Stromal cell of bone marrow (primary cell): ENCODE data around the gene NECTIN1.

Experiments
- DNase-seq: peaks from one replicate; pipeline ENCODE4 v3.0.0-alpha.2; 2012; ENCODE audit warnings: low read depth

The NECTIN1 gene

GRCh38 chr11:119640541-119640940 is 88.5 kb downstream of the NECTIN1 start:
- no peak for DNase-seq

GRCh38 chr11:119639642-119640205 is 89.3 kb downstream of the NECTIN1 start:
- no peak for DNase-seq

DNA sequence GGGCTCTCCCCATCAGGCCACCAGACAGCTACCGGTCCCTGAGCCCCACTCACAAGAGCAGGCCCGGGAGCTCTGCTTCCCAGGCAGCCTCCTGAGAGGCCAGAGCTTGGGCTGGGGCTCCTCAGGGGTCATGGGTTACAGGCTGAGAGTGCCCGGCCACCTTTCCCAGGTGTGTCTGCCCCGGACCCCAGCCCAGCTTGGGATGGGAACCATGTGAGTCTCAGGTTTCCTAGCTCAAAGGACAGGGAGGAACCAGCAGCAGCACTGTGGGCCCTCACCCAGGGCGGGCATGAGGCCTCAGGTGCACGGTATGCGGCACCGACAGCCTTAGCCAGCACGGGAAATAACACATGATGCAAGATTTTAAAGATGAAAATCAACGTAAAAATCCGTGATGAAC is 90.1 kb downstream of the NECTIN1 start:
- DNase-seq, result no peak

GRCh38 chr11:119637481-119637880 is 91.5 kb downstream of the NECTIN1 start:
- no peak for DNase-seq

GRCh38 chr11:119635776-119636175 is 93.2 kb downstream of the NECTIN1 start:
- no peak for DNase-seq

DNA sequence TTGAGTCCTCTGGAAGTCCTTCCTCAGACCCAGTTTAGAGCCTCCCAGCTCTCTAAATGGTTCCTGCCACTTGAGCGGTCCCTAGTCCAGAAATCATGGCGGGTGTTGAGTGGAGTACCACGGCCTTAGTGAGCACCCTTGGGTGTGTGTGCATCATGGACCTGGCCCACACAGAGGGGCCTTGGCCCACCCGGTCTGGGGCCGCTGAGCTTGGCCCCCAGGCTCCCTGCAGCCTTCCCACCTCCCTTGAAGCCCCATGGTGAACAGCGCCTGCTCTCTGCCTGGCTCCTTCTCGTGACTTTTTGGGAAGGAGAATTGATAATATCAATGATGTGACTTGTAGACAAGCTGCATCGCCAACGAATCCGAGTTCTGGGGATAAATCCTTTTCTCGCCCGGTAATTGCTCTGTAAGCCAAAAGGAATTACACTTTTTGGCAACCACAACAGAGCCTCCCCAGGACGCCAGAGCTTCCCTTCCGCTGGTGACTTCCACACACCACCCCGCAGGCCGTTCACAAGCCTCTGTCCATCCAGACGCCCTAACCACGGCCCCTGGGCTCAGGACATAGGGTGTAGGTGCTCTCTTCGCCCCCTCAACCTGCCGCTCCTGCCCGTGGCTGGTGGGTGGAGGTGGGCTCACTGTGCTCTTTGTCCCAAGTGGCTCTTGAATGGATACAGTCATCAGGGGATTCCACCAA is 93.8 kb downstream of the NECTIN1 start:
- DNase-seq, result no peak

DNA sequence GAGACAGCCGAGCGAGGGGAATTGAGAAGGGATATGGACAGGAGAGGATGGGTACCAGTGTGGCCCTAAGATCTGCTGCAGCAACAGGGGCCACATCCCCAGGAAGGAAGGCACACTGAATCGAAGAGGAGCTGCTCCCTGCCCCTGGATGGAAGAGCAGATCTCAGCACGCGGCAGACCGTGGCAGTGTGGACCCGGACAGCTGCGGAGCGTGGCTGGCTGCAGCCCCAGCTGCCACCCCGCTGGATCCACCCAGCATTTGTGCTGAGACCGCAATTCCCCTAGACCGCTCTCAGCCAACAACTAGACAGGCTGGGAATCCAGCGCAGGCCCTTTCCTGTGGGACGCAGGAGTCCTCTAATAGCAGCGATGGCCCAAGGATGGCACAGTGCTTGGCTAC is 94.7 kb downstream of the NECTIN1 start:
- DNase-seq, result no peak

DNA sequence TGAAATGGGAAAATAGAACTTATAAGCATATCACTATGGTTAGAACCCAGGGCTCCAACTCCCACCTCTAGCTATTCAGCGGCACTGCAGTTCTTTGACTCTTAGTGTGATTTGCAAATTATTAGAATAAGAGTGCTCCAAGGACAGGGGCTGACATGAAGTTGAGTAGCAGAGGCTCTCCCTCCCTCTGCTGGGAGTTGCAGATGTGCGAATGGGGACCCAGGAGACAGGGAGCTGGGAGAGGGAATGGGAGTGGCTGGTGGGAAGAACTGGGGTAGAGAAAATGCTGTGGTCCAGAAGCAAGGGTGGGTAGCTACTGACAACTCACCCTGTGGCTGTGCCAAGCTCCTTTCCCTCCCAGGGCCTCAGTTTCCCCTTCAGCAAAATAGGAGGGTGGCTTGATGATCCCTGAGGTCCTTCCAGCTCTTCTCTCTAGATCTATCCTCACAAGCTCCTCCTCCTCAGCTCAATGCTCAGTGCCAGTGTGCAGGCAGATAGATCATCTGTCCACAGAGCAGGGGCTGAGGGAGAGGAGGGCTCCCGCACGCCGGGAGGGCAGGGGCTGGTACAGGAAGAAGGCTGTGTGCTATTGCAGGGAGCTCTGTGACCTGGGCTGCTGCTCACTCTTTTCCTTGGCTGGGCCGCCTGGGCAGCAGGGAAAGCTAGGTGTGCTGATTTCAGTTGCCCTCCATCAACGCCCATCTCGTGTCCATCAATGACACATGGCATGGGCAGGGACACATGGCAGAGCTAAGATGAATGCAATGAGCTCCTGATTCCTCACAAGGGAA is 99.0 kb downstream of the NECTIN1 start:
- DNase-seq, result no peak

DNA sequence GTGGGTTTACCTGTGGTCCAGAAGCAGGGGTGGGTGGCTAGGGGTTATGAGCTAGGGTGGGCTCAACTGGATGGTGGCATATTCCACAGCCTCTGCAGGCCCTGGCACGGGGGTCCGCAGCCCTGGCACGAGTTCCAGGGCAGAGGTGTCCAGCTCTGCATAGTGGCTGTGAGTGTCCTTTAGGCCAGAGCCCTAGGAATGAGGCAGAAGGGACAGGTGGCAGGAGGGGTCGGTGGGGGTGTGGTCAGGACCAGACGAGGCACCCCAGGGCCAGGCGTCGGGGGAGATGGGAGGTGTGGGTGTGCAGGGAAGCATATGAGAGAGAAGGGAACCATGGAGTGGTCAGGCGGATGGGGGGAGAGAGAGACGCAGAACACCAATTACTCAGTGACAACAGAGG is 99.9 kb downstream of the NECTIN1 start:
- DNase-seq, result no peak

DNA sequence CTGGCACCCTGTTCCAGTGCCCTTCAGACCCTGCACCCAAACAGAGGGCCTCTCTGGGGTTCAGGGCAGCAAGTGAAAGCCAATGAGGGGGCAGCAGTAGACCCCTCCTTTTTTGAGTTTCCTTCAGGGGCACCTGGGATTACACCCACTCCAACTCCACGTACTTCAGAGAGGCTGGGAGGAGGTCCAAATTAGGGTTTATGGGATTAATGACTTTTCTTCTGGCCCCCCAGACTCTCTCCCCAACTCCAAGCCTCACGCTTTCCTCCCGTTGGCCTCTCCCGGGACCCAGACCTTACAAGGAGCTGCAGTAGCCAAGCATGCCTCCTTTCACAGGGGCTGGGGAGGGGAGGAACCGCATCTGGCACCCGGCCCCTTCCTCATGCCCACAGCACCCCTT is 101.7 kb downstream of the NECTIN1 start:
- no peak for DNase-seq

- DNase-seq, result no peak
These were observed 102.1 kb downstream of the NECTIN1 start for GRCh38 chr11:119626871-119627270.

- no peak for DNase-seq
These were observed 102.7 kb downstream of the NECTIN1 start for GRCh38 chr11:119626197-119626841.

DNA sequence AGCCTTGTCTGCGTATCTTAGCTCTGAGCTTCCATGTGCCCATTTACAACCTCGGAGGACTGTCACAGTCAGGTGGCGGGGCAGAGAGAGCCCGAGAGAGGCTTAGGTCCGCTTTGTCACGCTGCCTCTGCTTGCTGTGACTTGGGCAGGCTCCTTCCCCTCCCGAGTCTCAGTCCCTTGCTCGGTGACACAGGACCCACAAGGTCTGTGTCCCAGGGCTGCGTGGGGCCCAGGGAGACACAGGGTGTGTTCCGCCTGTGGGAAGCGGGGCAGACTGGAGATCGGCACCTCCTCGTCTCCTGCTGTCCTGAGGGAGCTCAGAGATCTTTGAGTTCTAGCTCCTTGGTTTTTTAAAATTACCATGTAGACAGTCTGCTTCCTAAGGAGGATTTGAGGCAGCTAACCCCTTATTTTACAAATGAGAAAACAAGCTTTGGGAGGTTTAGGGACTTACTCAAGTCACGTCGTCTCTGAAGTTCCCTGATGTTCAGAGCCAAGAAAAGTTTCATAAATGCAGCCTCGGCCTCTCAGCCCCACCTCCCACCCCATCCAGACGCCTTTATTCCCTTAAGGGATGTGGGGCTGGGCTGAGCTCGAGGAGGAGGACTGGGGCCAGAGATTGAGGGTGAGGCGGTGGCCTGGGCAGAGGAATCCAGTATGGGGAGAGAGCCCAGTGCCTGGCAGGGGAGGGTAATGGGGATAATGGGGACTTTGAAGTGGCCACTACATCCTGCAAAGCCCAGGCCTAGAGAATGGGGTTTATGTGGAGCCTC is 103.6 kb downstream of the NECTIN1 start:
- DNase-seq, result peak; percentile 14

DNA sequence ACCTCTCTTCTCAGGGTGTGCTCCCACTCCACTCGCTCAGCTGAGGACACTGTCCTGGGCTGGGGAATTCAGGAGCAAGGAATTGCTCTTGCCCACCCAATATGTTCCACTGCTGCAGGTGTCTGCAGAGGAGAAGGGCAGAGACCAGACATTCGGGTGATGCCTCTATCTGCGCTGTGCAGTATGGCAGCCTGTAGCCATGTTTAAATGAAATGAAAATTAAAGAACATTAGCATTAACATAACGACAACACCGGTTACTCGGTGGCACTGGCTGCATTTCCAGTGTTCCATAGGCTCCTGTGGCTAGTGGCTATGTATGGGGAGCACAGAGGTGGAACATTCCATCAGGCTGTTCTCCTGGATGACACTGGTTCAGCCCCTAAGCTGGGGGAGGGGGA is 104.4 kb downstream of the NECTIN1 start:
- DNase-seq, result no peak

GRCh38 chr11:119624102-119624615 is 104.8 kb downstream of the NECTIN1 start:
- no peak for DNase-seq

GRCh38 chr11:119623682-119624081 is 105.3 kb downstream of the NECTIN1 start:
- DNase-seq, result no peak

GRCh38 chr11:119622454-119623143 is 106.4 kb downstream of the NECTIN1 start:
- DNase-seq, result no peak

GRCh38 chr11:119619665-119620064 is 109.3 kb downstream of the NECTIN1 start:
- DNase-seq, result no peak

DNA sequence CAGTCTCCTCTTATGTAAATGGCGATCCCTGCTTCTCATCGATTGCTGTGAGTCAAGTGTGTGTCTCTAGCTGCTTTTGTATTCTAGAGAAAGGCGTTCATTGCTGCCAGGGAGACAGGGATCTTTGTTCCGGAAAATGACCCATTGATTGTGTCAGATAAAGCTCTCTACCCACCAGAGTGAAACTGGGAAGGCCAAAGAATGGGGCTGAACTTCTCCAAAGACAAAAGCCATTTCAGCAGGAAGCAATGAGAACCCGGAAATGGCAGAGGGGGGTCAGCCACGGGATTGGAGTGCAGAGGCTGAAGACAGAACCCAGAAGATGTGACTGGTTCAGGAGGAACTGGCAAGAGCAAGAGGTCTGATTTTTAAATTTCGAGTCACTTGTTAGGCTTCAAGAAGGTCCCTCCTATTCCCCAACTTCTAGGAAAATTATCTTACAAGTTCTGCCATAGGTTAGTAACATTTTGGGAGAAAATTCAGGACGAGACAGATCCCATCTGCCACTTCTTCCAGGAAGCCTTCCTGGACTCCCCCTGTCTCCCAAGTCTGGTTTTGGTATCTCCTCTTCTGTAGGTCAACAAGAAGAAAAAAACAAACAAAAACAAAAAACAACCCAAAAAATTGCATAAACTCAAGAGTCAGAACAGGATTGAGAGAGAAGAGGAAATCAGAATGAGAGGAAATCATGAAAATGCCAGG is 110.6 kb downstream of the NECTIN1 start:
- DNase-seq, result no peak

DNA sequence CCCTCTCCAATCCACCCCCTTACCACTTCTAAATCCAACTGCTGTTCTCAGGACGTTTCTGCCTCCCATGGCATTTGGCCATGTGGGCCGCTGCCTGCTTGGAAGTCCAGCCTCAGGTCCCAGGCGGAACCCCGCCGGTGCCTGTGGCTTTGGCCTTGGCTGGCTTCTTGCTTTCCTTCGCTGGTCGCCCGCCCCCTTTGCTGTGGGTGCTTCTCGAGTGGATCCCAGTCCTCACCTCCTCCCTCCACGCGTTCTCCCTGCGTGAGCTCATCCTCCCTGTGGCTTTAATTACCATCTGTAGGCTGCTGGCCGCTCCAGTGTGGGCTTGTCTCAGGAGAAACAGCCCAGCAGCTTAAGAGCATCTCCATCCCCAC is 111.7 kb downstream of the NECTIN1 start:
- DNase-seq, result no peak
